HepG2 (cell line): ENCODE measurements around the gene LAMB2. TPM values are rescaled to one million over a fixed set of nuclear protein-coding genes. Genes with fewer than 3 reads are reported as not detected.

Experiments used
- NAIF1 ChIP-seq: sonication (generic); formaldehyde crosslinking; IDR thresholded peaks from 2 replicates; pipeline ENCODE4 v1.5.0; 2020; ENCODE audit warnings: mild to moderate bottlenecking, missing genetic modification reagents, borderline replicate concordance
- NFKB2 ChIP-seq: sonication (generic); formaldehyde crosslinking; IDR thresholded peaks from 2 replicates; pipeline ENCODE4 v1.4.0; 2020; ENCODE audit warnings: missing genetic modification reagents, borderline replicate concordance
- PHB2 ChIP-seq: fragments of 450-650 bp; IDR thresholded peaks from 2 replicates; pipeline ENCODE4 v1.6.1; 2018; ENCODE audit not compliant: partially characterized antibody
- POGK ChIP-seq: sonication (generic); formaldehyde crosslinking; conservative IDR thresholded peaks from 2 replicates; pipeline ENCODE4 v1.8.0; 2022; ENCODE audit warnings: mild to moderate bottlenecking, moderate library complexity, missing genetic modification reagents
- RERE ChIP-seq: IDR thresholded peaks from 2 replicates; pipeline ENCODE4 v1.6.1; 2016; ENCODE audit warnings: low read depth, missing genetic modification reagents, missing compliant biosample characterization
- SYNCRIP ChIP-seq: fragments of 200-400 bp; formaldehyde crosslinking; IDR thresholded peaks from 2 replicates; pipeline ENCODE4 v1.6.1; 2018; ENCODE audit warnings: mild to moderate bottlenecking, low read depth, low read length; ENCODE audit not compliant: insufficient read depth
- ZFP91 ChIP-seq: sonication (generic); formaldehyde crosslinking; IDR thresholded peaks from 2 replicates; pipeline ENCODE4 v1.9.0; 2022; ENCODE audit warnings: missing genetic modification reagents, mild to moderate bottlenecking, borderline replicate concordance
- ZFX ChIP-seq: sonication (generic); formaldehyde crosslinking; IDR thresholded peaks from 2 replicates; pipeline ENCODE4 v1.4.0; 2020; ENCODE audit warnings: mild to moderate bottlenecking, low read depth, missing genetic modification reagents, moderate library complexity
- ZNF234 ChIP-seq: sonication (generic); formaldehyde crosslinking; conservative IDR thresholded peaks from 2 replicates; pipeline ENCODE4 v1.5.1; 2020; ENCODE audit warnings: mild to moderate bottlenecking, missing genetic modification reagents
- ZNF343 ChIP-seq: sonication (generic); formaldehyde crosslinking; IDR thresholded peaks from 2 replicates; pipeline ENCODE4 v1.4.0; 2020; ENCODE audit warnings: mild to moderate bottlenecking, missing genetic modification reagents
- ZNF512B ChIP-seq: sonication (generic); formaldehyde crosslinking; IDR thresholded peaks from 2 replicates; pipeline ENCODE4 v1.5.1; 2020; ENCODE audit warnings: missing genetic modification reagents, mild to moderate bottlenecking, borderline replicate concordance
- ZNF562 ChIP-seq: sonication (generic); formaldehyde crosslinking; IDR thresholded peaks from 2 replicates; pipeline ENCODE4 v1.8.0; 2022; ENCODE audit warnings: missing genetic modification reagents, borderline replicate concordance
- ZNF703 ChIP-seq: sonication (generic); formaldehyde crosslinking; IDR thresholded peaks from 2 replicates; pipeline ENCODE4 v1.5.1; 2020; ENCODE audit warnings: missing genetic modification reagents, mild to moderate bottlenecking, moderate library complexity, borderline replicate concordance
- ZNF720 ChIP-seq: sonication (generic); formaldehyde crosslinking; IDR thresholded peaks from 2 replicates; pipeline ENCODE4 v1.4.0; 2020; ENCODE audit warnings: missing genetic modification reagents
- ZNF841 ChIP-seq: sonication (generic); formaldehyde crosslinking; IDR thresholded peaks from 2 replicates; pipeline ENCODE4 v1.8.1; 2023; ENCODE audit warnings: missing genetic modification reagents, borderline replicate concordance
- polyA plus RNA-seq, 8 experiments: library from polyadenylated mRNA; depleted of rRNA in 3 of 8; stranded (reverse) in 7 of 8; unstranded in 1 of 8; fragments of >200 nt; fragmentation: Illumina TruSeq in 4 of 8; extraction: Trizol in 4 of 8; gene quantifications; 2 replicates each; pipeline versions ENCODE4 v1.2.1 to v1.2.3, GENCODE V29; 2011 to 2016; ENCODE audit warnings: low read depth in 4 of 8, missing spikeins in 1 of 8, mixed read lengths in 1 of 8; ENCODE audit not compliant: insufficient read depth in 1 of 8
- total RNA-seq, 5 experiments: library from RNA; depleted of rRNA; stranded (reverse); fragments of >200 nt; fragmentation: Illumina TruSeq; extraction: Trizol; gene quantifications; 2 replicates each; pipeline ENCODE4 v1.2.3, GENCODE V29; 2016; ENCODE audit warnings: low read depth in 1 of 5

LAMB2 gene
- total and polyA plus RNA-seq, 2 of the 13 experiments (the other 11 are each of a cell fraction or from before 2014, with no cell fraction given) = 208 to 443 TPM

- no peak for TF ChIP-seq RERE
- TF ChIP-seq ZNF512B (CRISPR knock-in tag) = no peak
- no peak for TF ChIP-seq ZNF562
- TF ChIP-seq ZNF703 = peak; percentile 63; the same call in 1 of the 2 replicates
- TF ChIP-seq PHB2 = no peak
- TF ChIP-seq ZFX (CRISPR knock-in tag) = peak; percentile 89
- peak; percentile 82; the same call in 1 of the 2 replicates for TF ChIP-seq ZNF234 (CRISPR knock-in tag)
- peak; percentile 35; the same call in 1 of the 2 replicates for TF ChIP-seq NFKB2 (CRISPR knock-in tag)
- no peak for TF ChIP-seq SYNCRIP
- TF ChIP-seq ZNF841 = no peak
- TF ChIP-seq ZNF343 = peak; percentile 58; the same call in 1 of the 2 replicates
- no peak for TF ChIP-seq NAIF1 (CRISPR knock-in tag)
- TF ChIP-seq ZNF720 (CRISPR knock-in tag) = no peak
- peak; percentile 89 for TF ChIP-seq ZFP91 (CRISPR knock-in tag)
- peak; percentile 61 for TF ChIP-seq POGK (CRISPR knock-in tag)
These were observed 38.4 kb upstream of the LAMB2 start, which contains the start of gene KLHDC8B (continued) for GRCh38 chr3:49171119-49171774.
